GM21381 (cell line): Measurements from ENCODE around the gene NTRK1.

ENCODE experiments used
- ATAC-seq: cut with Tn5 transposase; IDR thresholded peaks from one replicate; pipeline ENCODE4 v1.9.1; 2021; ENCODE audit warnings: mild to moderate bottlenecking, moderate library complexity; ENCODE audit not compliant: unreplicated experiment

The NTRK1 gene

DNA sequence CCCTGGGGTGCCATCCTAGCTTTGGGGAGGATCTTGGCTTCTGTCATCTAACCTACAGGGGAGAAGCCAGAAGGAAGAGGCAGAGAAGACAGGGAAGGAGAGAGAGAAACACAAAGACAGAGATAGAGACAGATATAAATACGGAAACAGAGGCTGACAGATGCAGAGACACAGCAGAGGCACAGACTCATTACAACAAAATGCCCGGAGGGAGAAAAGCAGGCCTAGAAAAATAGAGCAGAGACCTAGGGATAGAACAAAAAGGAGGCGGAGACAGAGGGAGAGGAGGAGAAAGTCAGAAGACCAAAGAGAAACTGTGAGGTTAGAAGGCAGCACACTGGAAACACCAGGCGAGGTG lies 34.8 kb downstream of the NTRK1 start:
- no peak for ATAC-seq

DNA sequence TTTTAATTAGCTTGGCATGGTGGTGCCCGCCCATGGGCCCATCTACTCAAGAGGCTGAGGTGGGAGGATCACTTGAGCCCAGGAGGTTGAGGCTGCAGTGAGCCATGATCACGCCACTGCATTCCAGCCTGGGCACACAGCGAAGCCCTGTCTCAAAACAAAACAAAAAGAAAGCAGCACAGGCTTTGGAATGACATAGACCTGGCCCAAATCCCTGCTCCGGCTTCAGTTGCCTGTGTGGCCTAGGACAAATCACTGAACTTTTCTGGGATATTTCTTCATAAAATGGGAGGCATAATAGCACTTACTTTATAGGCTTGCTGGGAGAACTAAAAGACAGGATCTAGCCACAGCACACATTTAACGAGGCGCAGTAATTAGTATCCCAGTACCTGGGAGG lies 35.3 kb downstream of the NTRK1 start:
- no peak for ATAC-seq

DNA sequence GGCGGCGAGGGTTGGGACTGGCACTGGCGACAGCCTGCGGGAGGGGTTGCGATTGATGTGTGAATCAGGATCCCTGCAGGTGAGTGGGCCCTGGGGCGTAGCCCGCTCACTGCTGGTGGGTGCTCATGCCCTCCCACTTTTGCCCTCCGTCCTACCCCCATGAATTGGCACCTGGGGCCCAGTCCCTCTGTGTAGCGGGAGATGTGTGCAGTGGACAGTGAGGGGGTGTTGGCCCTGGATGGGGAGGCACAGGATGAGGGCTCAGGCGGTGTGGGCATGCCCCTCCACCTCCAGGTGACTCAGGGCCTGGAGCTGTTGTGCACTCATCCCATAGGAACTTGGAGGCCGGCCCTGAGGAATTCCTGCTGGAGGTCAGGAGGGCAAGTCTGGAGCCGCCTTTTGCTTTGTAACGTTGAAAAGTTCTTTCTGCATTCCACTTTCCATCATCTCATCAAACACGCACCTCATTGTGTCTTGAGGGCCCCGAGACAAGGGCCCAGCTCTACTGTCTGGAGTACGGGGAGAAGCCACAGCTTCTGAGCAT lies 35.9 kb downstream of the NTRK1 start:
- no peak for ATAC-seq

DNA sequence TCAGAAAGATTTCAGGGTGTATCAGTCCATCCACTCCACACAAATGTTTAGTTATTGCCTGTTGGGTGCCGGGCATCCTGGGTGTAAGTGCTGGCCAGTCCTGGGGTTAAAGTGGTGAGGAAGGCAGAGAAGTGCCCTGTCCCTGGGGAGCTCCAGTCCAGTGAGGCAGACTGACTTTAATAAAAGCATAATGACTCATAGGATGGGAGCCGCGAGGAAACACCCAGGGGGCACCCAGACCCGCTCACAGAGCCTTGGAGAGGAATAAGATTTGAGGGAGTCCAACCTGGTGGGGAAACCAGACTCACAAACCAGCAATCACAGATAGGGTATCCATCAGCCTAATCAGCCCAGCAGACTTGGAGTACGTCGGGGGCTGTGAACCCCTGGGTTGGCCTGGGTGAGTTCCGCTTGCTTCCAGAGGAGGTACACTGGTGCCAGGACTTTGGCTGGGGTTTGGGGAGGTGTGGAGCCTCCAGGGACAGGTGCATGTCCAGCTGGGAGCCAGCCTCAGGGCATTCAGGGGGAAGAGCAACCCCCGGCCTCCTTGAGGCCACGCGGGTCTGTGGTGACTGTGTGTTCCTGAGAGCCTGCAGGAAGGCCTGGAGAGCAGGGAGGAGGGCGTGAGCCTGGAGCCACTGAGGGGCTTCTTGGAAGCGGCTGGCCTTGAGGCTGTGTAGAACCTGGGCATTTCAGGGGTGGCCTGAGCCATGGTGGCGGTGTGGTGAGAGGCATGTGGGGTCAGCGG lies 36.6 kb downstream of the NTRK1 start:
- ATAC-seq = no peak

DNA sequence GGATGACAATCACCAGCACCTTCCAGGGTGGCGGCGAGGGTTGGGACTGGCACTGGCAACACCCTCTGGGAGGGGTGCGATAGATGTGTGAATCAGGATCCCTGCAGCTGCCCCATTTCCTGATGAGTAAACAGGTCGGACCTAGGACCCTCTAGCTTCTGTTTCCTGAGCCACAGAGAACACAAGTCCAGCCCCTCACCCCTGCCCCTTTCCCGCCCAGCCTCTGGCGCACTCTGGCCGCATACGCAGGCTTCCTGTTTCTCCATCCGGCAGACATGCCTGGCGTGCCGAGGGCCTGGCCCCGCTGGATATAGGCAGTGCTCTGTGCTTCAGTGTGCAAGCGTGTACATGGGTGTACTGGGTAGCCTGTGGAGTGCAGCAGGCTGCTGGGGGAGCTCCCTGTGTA lies 37.5 kb downstream of the NTRK1 start:
- no peak for ATAC-seq

DNA sequence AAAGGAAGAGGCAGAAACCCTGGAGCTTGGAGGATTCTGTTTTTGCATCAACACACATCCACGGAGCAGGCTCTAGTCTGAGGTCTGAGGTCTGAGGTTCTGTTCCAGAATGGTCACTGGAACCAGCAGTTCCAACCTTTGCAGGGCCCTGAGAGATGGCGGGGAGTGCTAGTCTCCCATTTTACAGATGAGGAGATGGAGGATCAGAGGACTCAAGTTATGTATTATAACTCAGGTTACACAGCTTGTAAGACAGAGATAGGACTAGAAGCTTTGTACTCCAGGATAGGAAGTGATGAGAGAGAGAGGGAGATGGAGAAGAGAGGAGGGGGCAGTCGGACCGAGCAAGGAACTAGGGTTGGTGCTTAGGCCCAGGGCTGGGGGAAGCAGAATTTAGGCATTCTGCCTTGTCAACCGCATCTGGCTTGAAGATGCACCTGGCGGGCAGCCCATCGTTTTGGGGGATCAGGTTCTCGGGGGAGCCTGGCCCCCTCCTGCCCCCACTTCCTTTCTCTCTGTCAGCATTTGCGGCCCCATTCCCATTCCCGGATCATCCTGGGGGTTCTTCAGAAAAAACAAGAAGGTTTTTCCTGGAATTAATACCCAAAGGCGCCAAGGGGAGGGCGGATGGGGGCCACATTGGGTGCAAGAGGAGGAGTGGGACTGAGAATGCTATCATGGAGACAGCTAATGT lies 38.5 kb downstream of the NTRK1 start:
- no peak for ATAC-seq

DNA sequence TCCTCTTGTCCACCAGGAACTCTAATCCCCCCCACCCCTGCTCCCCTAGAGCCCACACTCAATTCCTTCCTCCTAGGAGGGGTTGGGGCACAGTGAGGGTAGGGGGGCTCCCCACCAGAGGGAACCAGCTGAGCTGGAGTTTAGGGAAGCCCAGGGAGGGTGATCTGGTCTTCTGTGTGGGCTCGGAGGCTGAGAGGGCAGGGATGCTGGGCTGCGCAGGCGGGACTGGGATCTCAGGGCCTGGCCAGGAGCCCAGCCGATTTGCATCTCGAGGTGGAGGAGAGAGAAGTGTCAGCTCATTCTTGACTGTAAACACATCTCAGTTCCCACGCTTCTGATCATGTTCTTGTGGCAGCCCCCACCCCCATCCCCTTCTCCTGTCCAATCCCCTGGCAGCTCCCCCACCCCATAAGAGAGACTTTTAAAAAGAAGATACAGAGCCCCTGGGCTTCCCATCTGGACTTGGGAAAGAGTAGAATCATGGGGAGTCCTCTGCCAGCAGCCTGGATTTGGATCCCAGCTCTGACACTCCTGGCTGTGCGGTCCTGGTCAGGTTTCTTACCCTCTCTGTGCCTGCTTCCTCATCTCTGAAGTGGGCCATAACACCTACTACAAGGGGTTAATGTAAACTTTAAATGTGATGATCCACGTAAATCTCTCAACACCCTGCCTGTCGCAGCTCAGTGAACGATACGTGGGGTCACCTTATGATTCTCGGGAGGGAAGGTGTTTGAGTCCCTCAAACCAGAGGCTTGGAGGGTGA lies 39.5 kb downstream of the NTRK1 start:
- no peak for ATAC-seq

DNA sequence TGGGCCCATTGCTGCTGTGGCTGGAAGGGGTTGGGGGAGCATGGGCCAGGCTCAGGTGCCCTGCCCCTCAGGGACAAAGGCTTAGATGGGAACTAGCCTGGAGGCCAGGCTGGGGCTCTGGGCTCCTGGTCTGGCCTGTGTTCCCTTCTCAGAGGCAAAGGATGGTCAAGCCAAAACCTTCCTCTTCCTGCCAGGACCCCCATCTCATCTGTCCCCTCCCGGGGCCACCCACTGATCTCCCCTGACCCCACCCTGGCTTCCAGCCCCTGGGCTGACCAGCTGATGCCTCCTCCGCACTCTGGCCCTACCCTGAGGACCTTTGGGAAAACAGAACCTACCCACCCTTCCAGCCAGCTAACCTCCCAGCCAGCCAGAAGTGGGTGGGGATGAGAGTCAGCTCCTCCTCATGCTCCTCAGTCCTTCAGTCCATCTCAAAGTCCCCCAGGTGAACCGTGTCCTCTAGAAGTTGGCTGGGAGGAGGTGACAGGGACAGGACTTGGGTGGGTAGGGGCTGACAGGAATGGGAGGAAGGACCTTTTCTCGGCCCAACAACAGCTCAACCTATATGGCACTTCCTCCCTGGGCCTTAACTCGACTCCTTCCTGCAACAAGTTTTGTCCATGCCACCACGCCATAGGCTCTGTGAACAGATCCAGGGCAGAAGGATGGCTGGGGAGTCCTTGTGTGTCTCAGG lies 40.4 kb downstream of the NTRK1 start:
- no peak for ATAC-seq

DNA sequence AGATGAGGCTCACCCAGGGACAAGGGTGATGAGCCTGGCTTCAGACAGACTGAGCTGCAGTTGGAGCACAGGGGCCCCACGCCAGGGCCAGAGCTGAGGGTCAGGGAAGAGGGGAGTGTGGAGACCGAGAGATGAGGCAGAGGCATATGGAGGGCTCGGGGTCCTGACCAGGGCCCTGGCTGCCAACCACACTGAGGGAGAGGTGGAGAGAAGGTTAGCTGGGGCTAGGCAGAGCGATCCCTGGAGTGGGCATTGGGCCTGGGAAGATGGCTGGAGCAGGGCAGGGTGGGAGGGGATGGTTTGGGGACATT lies 40.9 kb downstream of the NTRK1 start:
- no peak for ATAC-seq

DNA sequence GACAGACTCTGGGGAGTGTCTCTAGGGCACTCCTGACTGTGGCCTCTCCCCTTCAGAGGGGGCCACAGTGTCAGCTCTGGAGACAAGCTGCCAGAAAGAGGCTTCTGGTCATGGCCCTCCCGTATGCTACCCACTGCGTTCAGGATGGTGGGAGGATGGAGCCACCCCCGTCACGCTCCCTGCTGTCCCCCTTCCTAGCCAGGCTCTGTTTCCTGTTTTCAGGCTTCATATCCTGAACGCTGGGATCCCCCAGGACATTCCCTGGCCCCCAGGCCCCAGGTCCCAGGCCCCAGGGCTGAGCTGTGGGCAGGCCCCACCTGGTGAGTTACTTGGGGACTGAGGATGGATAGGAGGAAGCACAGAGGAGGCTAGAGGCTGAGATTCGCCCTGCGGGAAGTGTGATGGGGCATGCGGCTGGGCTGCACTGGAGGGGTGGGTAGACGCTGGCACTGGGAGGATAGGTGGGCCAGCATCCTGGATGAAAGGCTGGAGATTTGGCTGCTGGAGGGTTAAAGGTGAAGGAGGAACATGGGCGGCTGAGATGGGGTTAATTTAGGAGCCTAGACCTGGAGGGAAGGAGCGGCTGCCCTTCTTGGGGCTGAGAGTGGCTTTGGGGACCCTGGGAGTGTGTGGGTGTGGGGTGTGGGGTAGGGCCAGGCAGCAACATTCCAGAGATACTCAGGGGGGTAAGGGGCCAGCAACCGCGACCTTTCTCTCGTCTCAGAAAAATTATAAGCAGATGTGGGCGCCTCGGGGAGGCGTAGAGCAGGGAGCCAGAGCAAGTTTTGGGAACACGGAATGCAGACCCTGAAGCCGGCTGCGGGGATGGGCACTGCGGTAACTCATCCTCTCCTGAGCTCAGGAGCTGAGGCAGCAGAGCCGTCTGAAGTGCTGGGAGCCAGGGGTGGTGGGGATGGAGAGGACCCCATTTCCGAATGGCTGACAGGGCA lies 41.6 kb downstream of the NTRK1 start:
- ATAC-seq = no peak

DNA sequence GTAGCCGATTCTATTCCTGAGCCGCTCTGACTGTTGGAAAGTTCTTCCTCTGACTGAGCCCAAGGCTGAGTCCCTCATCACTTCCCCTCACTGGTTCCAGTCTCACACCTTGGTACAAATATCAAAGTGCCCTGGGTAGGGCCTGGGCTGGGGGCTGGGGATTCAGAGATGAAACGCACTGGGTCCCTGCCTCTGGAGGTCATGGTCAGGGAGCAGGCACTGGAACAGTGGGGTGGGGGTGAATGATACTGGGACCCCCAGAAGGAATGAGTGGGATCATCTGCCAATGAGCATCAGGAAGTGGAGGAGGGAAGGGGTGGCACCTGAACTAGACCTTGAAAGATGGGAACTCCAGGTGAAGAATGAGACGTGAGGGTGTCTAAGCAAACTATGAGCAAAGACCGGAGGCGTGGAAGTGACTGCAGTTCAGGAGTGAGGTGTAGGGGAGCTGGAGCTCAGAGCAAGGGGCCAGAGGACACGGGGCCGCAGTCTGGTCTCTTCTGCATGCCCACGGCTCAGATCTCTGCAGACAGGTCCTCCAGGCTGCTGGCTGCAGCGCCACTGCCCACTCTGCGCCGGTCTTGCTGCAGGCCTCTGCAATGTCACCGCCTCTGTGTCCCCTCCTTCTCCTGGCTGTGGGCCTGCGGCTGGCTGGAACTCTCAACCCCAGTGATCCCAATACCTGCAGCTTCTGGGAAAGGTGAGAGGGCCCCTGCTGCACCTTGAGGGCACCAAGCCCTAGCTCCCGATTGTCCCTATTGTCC lies 42.8 kb downstream of the NTRK1 start:
- ATAC-seq = no peak

DNA sequence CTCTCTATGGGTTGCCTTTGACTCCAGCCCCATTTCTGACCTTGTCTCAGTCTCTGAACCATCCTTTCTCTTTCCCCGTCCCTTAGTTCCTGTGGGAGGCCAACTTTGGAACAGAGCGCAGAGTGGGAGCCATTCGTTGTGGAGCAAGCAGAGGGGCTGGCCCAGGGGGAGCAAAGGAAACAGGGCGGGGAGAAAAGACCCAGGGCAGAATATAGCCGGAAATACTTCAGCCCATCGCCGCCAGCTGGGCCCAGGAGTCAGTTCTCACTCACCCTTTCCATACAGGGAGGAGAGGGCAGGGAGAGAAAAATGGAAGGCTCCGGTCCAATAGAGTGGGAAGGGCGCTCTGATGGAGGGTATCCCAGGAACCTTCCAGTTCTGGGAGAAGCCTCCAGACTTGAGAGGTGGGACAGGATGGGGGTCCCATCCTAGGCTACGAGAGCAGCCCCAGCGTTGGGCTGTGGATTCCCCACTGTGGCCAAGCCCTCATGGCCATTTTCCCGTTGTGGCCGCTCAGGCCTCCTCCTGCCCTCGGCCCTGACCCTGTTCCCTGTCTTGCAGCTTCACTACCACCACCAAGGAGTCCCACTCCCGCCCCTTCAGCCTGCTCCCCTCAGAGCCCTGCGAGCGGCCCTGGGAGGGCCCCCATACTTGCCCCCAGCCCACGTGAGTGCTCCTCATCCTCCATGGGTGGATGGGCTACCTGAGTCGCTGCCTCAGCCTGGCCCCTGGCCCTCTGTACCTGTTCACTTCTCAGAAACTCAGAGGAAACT lies 43.7 kb downstream of the NTRK1 start:
- no peak for ATAC-seq

DNA sequence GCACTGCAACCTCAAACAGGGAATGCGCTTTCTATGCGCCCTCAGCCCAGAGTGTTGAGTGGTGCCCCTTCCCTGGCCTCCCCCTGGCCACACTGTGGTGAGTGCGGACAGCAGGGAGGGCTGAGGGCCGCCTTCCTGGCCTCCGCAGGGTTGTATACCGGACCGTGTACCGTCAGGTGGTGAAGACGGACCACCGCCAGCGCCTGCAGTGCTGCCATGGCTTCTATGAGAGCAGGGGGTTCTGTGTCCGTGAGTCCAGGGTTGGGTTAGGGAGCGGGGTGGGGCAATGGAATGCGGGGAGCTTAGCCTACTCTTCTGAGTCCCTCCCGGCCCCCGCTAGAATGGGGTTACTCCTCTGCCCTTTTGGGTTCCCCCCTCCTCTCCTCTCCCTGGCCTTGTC lies 44.5 kb downstream of the NTRK1 start:
- no peak for ATAC-seq

DNA sequence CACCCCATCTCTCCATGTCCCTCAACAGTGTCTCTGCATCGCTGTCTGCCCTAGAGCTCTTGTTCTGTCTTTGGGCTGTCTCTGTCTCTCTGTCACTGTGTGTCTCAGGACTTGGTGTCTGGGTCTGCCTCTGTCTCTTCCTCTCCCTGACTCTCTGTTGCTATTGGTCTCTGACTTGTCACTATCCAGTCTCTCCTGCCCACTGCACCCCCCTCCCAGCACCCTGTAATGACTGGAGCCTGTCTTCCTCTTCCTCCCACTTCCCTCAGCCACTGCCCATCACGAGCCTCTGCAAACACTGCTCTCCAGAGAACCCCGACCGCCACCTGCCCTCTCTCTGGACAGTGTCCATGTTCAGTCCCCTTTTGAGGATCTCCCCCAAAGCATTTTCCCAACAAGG lies 45.0 kb downstream of the NTRK1 start:
- no peak for ATAC-seq

DNA sequence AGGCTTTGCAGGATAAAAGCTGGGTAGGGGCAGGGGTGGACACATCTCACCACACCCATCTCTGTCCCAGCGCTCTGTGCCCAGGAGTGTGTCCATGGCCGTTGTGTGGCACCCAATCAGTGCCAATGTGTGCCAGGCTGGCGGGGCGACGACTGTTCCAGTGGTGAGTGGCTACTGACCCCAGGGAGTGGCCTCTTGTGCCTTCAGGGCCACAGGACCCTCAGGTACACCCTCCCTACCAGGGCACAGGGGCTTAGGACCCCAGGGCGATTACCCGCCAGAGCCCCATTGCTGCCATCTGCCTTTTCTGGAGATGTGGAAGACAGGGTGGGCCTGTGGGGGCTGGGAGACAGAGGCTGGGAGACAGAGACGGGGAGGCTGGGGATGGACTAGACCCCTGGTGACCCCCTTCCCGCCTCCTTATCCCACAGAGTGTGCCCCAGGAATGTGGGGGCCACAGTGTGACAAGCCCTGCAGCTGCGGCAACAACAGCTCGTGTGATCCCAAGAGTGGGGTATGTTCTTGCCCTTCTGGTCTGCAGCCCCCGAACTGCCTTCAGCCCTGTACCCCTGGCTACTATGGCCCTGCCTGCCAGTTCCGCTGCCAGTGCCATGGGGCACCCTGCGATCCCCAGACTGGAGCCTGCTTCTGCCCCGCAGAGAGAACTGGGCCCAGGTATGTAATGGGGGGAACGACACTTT lies 45.7 kb downstream of the NTRK1 start:
- no peak for ATAC-seq

DNA sequence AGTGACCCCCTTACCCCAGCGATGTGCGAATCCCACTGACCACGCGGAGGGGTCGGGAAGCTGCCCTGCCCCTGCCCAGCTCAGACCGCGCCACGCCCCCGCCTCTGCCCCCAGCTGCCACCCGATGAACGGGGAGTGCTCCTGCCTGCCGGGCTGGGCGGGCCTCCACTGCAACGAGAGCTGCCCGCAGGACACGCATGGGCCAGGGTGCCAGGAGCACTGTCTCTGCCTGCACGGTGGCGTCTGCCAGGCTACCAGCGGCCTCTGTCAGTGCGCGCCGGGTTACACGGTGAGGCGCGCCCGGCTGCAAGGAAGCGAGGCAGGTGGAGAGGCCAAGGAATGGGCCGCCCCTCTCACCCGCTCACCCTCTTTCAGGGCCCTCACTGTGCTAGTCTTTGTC lies 47.9 kb downstream of the NTRK1 start:
- ATAC-seq = no peak

DNA sequence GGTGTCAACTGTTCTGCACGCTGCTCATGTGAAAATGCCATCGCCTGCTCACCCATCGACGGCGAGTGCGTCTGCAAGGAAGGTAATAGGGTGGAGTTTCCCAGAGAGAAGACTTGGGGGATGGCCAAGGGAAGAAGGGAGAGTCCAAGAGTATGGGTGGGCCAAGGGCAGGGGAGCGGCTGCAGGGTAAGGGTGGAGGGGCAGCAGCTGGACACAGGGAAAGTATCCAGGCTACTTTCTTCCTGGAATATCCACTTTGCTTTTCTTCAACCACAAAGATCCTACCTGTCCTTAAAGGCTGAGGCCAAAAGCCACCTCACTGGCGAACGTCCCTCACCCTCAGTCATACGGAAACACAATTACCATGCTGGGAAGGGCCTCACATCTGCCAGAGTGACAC lies 48.3 kb downstream of the NTRK1 start:
- ATAC-seq = no peak

DNA sequence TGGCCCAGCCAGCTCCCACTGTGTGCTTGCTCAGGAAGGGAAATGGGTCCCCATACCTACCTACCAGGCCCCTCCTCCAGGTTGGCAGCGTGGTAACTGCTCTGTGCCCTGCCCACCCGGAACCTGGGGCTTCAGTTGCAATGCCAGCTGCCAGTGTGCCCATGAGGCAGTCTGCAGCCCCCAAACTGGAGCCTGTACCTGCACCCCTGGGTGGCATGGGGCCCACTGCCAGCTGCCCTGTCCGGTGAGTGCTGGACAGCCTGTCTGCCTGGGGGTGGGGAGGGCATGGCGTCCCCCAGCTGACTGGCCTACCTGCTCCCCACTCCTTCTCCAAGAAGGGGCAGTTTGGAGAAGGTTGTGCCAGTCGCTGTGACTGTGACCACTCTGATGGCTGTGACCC lies 49.0 kb downstream of the NTRK1 start:
- ATAC-seq = no peak
